Activated CD4-positive, alpha-beta T cell treated with anti-CD3 and anti-CD28 coated beads, Interleukin-2, amount 10 ng/mL, durations not matched to agents 7 days and 5 days (primary cell): ENCODE measurements around the gene CDH13. TPM values are rescaled to one million over a fixed set of nuclear protein-coding genes. Genes with fewer than 3 reads are reported as not detected.
A peak's percentile ranks its signal among the peaks of the same experiment; 100 is the strongest.

ENCODE experiments used
- CTCF ChIA-PET: fragments of 350-600 bp; sonication (Branson Sonifier 250); formaldehyde crosslinking; loops from one replicate; lab custom pipeline; 2021; ENCODE audit warnings: antibody characterized with exemption; lab: Charles Lee
- POLR2A ChIA-PET: fragments of 350-600 bp; sonication (Branson Sonifier 250); formaldehyde crosslinking; loops from one replicate; lab custom pipeline; 2021; ENCODE audit warnings: antibody characterized with exemption; lab: Charles Lee
- DNase-seq: peaks from one replicate; pipeline ENCODE4 v3.0.0-alpha.2; 2020
- H3K27ac Mint-ChIP-seq: one replicate; pipeline ENCODE4 v1.8.0; 2021; ENCODE audit warnings: mild to moderate bottlenecking, moderate library complexity, mixed read lengths
- H3K27me3 Mint-ChIP-seq: one replicate; pipeline ENCODE4 v1.8.0; 2021; ENCODE audit warnings: mixed read lengths
- H3K36me3 Mint-ChIP-seq: one replicate; pipeline ENCODE4 v1.8.0; 2021; ENCODE audit warnings: low read depth, mixed read lengths
- H3K4me1 Mint-ChIP-seq: one replicate; pipeline ENCODE4 v1.8.0; 2021; ENCODE audit warnings: mixed read lengths
- H3K4me3 Mint-ChIP-seq: one replicate; pipeline ENCODE4 v1.8.0; 2021; ENCODE audit warnings: mild to moderate bottlenecking, moderate library complexity, mixed read lengths
- H3K9me3 Mint-ChIP-seq: one replicate; pipeline ENCODE4 v1.8.0; 2021; ENCODE audit warnings: mixed read lengths
- total RNA-seq, 2 experiments: library from RNA; stranded (reverse); gene quantifications; one replicate each; pipeline ENCODE4 v1.2.3, GENCODE V29; 2021

CDH13 gene
- total RNA-seq, 2 experiments from 2014 or later = not detected

- DNase-seq = no peak
- H3K4me3 Mint-ChIP-seq = no peak overlapping the region
- no peaks in the 10 kb centered on the region for H3K27me3 Mint-ChIP-seq
- peaks cover 20% of the 10 kb centered on the region for H3K9me3 Mint-ChIP-seq
- no peaks in the 10 kb centered on the region for H3K4me1 Mint-ChIP-seq
- H3K36me3 Mint-ChIP-seq = no peaks in the 10 kb centered on the region
- ChIA-PET POLR2A (no interaction called here), CTCF (no interaction called here)
- no peak overlapping the region for H3K27ac Mint-ChIP-seq
These were observed 309.0 kb downstream of the CDH13 start for GRCh38 chr16:82935766-82936165.

- ChIA-PET POLR2A (no interaction called here), CTCF (no interaction called here)
- H3K36me3 Mint-ChIP-seq = no peaks in the 10 kb centered on the region
- DNase-seq = no peak
- peaks cover 2% of the 10 kb centered on the region for H3K27me3 Mint-ChIP-seq
- no peak overlapping the region for H3K4me3 Mint-ChIP-seq
- H3K9me3 Mint-ChIP-seq = peaks cover 20% of the 10 kb centered on the region
- no peaks in the 10 kb centered on the region for H3K4me1 Mint-ChIP-seq
- no peak overlapping the region for H3K27ac Mint-ChIP-seq
These were observed 310.3 kb downstream of the CDH13 start for GRCh38 chr16:82936941-82937551.

- H3K4me1 Mint-ChIP-seq = no peaks in the 10 kb centered on the region
- POLR2A ChIA-PET = no interaction called here
These were observed 311.3 kb downstream of the CDH13 start for GRCh38 chr16:82937926-82938520.

GRCh38 chr16:82943371-82943770 lies 316.6 kb downstream of the CDH13 start:
- no peak overlapping the region for H3K27ac Mint-ChIP-seq
- H3K9me3 Mint-ChIP-seq = peaks cover 6% of the 10 kb centered on the region

More at GRCh38 chr16:82937926-82938520, 311.3 kb downstream of the CDH13 start:
- CTCF ChIA-PET = no interaction called here
- peaks cover 18% of the 10 kb centered on the region for H3K9me3 Mint-ChIP-seq
- peaks cover 4% of the 10 kb centered on the region for H3K27me3 Mint-ChIP-seq
- H3K4me3 Mint-ChIP-seq = no peak overlapping the region
- DNase-seq = no peak
- H3K27ac Mint-ChIP-seq = no peak overlapping the region
- H3K36me3 Mint-ChIP-seq = no peaks in the 10 kb centered on the region

GRCh38 chr16:82945420-82946101 lies 318.8 kb downstream of the CDH13 start:
- POLR2A ChIA-PET = no interaction called here
- DNase-seq = no peak
- Mint-ChIP-seq H3K4me1 (peaks cover 7% of the 10 kb centered on the region), H3K36me3 (no peaks in the 10 kb centered on the region), H3K27ac (peak overlapping the region; percentile 26), H3K4me3 (no peak overlapping the region), H3K27me3 (peaks cover 4% of the 10 kb centered on the region), H3K9me3 (peaks cover 6% of the 10 kb centered on the region)
- CTCF ChIA-PET = no interaction called here

More at GRCh38 chr16:82943371-82943770, 316.6 kb downstream of the CDH13 start:
- peaks cover 7% of the 10 kb centered on the region for H3K4me1 Mint-ChIP-seq
- H3K4me3 Mint-ChIP-seq = no peak overlapping the region
- POLR2A ChIA-PET = no interaction called here
- peaks cover 4% of the 10 kb centered on the region for H3K27me3 Mint-ChIP-seq
- H3K36me3 Mint-ChIP-seq = no peaks in the 10 kb centered on the region
- CTCF ChIA-PET = no interaction called here
- DNase-seq = no peak

GRCh38 chr16:82947698-82948097 lies 320.9 kb downstream of the CDH13 start:
- ChIA-PET POLR2A (no interaction called here), CTCF (no interaction called here)
- Mint-ChIP-seq H3K27me3 (no peaks in the 10 kb centered on the region), H3K4me3 (no peak overlapping the region), H3K36me3 (no peaks in the 10 kb centered on the region), H3K4me1 (peaks cover 7% of the 10 kb centered on the region), H3K9me3 (peaks cover 6% of the 10 kb centered on the region), H3K27ac (no peak overlapping the region)
- DNase-seq = no peak

GRCh38 chr16:82949016-82949415 lies 322.2 kb downstream of the CDH13 start:
- POLR2A ChIA-PET = no interaction called here
- no peak overlapping the region for H3K4me3 Mint-ChIP-seq
- CTCF ChIA-PET = interaction anchor here (0.6 kb wide), 1 partner anchor 54 kb away, joined by 3 read pairs; no protein-coding TSS in a partner anchor
- no peaks in the 10 kb centered on the region for H3K27me3 Mint-ChIP-seq
- H3K9me3 Mint-ChIP-seq = peaks cover 6% of the 10 kb centered on the region
- no peak overlapping the region for H3K27ac Mint-ChIP-seq
- DNase-seq = no peak
- peaks cover 7% of the 10 kb centered on the region for H3K4me1 Mint-ChIP-seq
- H3K36me3 Mint-ChIP-seq = no peaks in the 10 kb centered on the region

GRCh38 chr16:82953517-82953916 lies 326.7 kb downstream of the CDH13 start:
- H3K4me3 Mint-ChIP-seq = no peak overlapping the region
- ChIA-PET POLR2A (no interaction called here), CTCF (no interaction called here)
- no peak for DNase-seq
- H3K4me1 Mint-ChIP-seq = peaks cover 4% of the 10 kb centered on the region
- H3K9me3 Mint-ChIP-seq = no peaks in the 10 kb centered on the region
- H3K36me3 Mint-ChIP-seq = no peaks in the 10 kb centered on the region
- no peaks in the 10 kb centered on the region for H3K27me3 Mint-ChIP-seq
- no peak overlapping the region for H3K27ac Mint-ChIP-seq

- DNase-seq = no peak
- H3K27me3 Mint-ChIP-seq = no peaks in the 10 kb centered on the region
These were observed 327.6 kb downstream of the CDH13 start for GRCh38 chr16:82954224-82954929.

GRCh38 chr16:82955741-82956348 lies 329.1 kb downstream of the CDH13 start:
- POLR2A ChIA-PET = no interaction called here
- no peak for DNase-seq
- Mint-ChIP-seq H3K27me3 (no peaks in the 10 kb centered on the region), H3K9me3 (no peaks in the 10 kb centered on the region), H3K36me3 (no peaks in the 10 kb centered on the region), H3K27ac (no peak overlapping the region), H3K4me1 (peaks cover 4% of the 10 kb centered on the region), H3K4me3 (no peak overlapping the region)
- CTCF ChIA-PET = interaction anchor here (0.9 kb wide), 1 partner anchor 27 kb away, joined by 3 read pairs; no protein-coding TSS in a partner anchor

More at GRCh38 chr16:82954224-82954929, 327.6 kb downstream of the CDH13 start:
- ChIA-PET POLR2A (no interaction called here), CTCF (no interaction called here)
- peaks cover 4% of the 10 kb centered on the region for H3K4me1 Mint-ChIP-seq
- H3K9me3 Mint-ChIP-seq = no peaks in the 10 kb centered on the region
- no peak overlapping the region for H3K27ac Mint-ChIP-seq
- H3K36me3 Mint-ChIP-seq = no peaks in the 10 kb centered on the region
- no peak overlapping the region for H3K4me3 Mint-ChIP-seq

- ChIA-PET POLR2A (no interaction called here), CTCF (no interaction called here)
These were observed 330.4 kb downstream of the CDH13 start for GRCh38 chr16:82957212-82957611.

GRCh38 chr16:82960918-82961317 lies 334.1 kb downstream of the CDH13 start:
- Mint-ChIP-seq H3K9me3 (no peaks in the 10 kb centered on the region), H3K4me3 (no peak overlapping the region), H3K36me3 (no peaks in the 10 kb centered on the region), H3K4me1 (peaks cover 2% of the 10 kb centered on the region), H3K27ac (no peak overlapping the region), H3K27me3 (no peaks in the 10 kb centered on the region)
- DNase-seq = no peak
- ChIA-PET CTCF (no interaction called here), POLR2A (no interaction called here)

More at GRCh38 chr16:82957212-82957611, 330.4 kb downstream of the CDH13 start:
- H3K27ac Mint-ChIP-seq = no peak overlapping the region
- H3K27me3 Mint-ChIP-seq = no peaks in the 10 kb centered on the region
- no peak for DNase-seq
- H3K9me3 Mint-ChIP-seq = no peaks in the 10 kb centered on the region
- H3K4me1 Mint-ChIP-seq = peaks cover 4% of the 10 kb centered on the region
- no peak overlapping the region for H3K4me3 Mint-ChIP-seq
- no peaks in the 10 kb centered on the region for H3K36me3 Mint-ChIP-seq
